GM12872 (cell line): ENCODE results near the gene TNC.

Experiments used
- CTCF ChIP-seq: IDR thresholded peaks from 3 replicates; pipeline ENCODE4 v1.5.1; 2011; ENCODE audit warnings: low read depth, mild to moderate bottlenecking, low read length, moderate library complexity; ENCODE audit not compliant: insufficient read depth

The TNC gene

GRCh38 chr9:115117999-115118878 is at the start of gene TNC:
Gene TNC (minus strand): TSS chr9:115118157. CDS start chr9:115091018, 27,139 bp downstream.
- no peak for TF ChIP-seq CTCF

- TF ChIP-seq CTCF, result no peak
Measured at GRCh38 chr9:115167175-115167574, 49.2 kb upstream of the TNC start.

GRCh38 chr9:115165233-115165632 is 47.3 kb upstream of the TNC start:
- no peak for TF ChIP-seq CTCF

- TF ChIP-seq CTCF, result no peak
Measured at GRCh38 chr9:115164511-115164974, 46.6 kb upstream of the TNC start.

- TF ChIP-seq CTCF, result no peak
Measured at GRCh38 chr9:115162946-115163345, 45.0 kb upstream of the TNC start.

GRCh38 chr9:115161446-115161845 is 43.5 kb upstream of the TNC start:
- no peak for TF ChIP-seq CTCF

GRCh38 chr9:115158661-115159481 is 40.9 kb upstream of the TNC start:
- TF ChIP-seq CTCF, result no peak
